HG02588 (cell line): Measurements from ENCODE around the gene SWSAP1.
A peak's percentile ranks its signal among the peaks of the same experiment; 100 is the strongest.
"Not testable (repeated sequence)": the region's sequence is repeated elsewhere in the genome, so short reads cannot be mapped to it uniquely, and the experiment has no call there.

Source experiments
- ATAC-seq: cut with Tn5 transposase; IDR thresholded peaks from one replicate; pipeline ENCODE4 v1.9.1; 2021; ENCODE audit warnings: mild to moderate bottlenecking, moderate library complexity; ENCODE audit not compliant: unreplicated experiment

Gene SWSAP1, protein sequence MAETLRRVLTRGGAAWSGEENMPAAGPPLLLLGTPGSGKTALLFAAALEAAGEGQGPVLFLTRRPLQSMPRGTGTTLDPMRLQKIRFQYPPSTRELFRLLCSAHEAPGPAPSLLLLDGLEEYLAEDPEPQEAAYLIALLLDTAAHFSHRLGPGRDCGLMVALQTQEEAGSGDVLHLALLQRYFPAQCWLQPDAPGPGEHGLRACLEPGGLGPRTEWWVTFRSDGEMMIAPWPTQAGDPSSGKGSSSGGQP

DNA sequence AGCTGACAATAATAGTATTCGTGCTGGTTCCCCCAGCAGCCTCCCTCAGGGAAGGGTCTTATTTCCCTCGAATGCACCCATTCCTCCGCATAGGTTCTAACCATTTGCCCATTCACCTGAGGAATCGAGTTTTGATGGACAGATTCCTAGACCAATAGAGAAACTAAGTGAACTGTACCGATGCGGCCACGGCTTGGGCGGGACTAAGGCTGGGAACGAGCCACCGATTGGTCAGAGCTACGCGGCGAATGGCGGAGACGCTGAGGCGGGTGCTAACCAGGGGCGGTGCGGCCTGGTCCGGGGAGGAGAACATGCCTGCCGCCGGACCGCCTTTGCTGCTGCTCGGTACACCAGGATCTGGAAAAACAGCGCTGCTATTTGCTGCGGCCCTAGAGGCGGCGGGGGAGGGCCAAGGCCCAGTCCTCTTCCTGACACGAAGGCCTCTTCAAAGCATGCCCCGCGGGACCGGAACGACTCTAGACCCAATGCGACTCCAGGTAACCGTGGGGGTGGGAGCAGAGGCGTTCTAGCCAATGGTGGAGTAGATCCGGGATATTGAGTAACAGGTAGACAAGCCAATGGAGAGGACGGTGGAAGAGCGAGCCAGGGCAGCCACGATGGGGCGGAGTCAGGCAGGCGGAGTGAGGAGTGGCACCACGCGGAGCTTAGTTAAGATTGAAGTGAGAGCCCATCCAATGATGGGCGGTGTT lies at the start of gene SWSAP1:
TSS of gene SWSAP1 (plus strand) at position 234 of the 710 bp plus-strand sequence. CDS start at position 249, 15 bp downstream.
- ATAC-seq = peak; percentile 85

DNA sequence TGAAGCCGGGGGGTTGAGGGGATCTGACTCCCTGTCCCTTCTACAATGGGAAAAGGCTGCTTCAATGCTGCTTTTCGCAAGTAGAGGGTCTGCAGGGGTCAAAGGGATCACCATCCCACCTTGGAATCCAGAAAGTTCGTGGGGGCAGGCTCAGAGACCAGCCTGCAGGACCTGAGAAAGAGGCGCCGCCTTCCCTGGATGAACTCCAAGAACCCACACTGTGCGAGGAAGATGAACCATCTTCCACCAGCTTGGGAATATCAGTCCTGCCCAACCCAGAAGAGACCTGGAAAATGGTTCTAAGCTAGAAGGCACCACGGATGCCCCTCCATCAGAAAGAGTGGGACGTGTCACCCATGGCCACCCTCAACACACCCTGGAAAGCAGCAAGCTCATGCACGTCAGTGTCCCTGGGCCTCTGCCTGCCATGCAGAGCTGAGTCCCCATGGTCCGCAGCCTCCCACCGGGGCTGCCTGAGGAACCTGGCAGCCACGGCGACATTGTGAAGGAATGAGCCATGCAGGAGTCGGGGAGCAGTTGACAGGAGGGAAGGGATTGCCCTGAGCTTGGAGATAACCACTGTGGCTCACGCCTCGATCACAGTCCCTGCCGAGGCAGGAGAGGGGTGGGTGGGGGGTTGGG lies 49.6 kb upstream of the SWSAP1 start:
- ATAC-seq = no peak

DNA sequence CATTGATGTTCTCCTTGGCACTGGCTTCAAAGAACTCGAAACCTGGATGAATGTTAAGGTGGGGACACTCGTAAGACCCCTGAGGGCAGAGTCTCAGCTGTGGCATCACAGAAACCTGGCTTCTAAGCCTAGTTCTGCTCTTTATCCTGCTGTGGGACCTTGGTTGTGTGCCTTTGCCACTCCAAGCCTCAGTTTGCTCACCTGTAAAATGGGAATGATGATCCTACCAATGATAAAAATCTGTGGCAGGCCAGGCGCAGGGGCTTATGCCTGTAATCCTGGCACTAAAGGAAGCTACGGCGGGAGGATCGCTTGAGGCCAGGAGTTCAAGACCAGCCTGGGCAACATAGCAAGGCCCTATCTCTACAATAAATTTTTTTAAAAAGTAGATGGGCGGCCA lies 48.9 kb upstream of the SWSAP1 start:
- ATAC-seq = no peak

DNA sequence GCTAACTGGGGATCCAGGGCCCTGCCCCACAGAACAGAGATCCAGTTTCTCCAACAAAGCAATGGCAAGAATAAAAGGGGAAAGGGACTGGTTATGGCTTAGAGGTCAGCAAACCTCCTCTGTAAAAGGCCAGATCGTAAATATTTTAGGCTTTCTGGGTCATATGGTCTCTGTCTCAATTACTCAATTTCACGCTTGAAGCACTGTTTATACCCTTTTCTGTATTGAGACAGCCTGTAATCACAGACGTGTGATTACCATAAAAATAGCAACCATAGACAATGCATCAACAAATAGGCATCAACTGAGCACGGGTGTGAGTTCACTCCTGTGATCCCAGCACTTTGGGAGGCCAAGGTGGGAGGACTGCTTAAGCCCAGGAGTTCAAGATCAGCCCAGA lies 44.3 kb upstream of the SWSAP1 start:
- no peak for ATAC-seq

DNA sequence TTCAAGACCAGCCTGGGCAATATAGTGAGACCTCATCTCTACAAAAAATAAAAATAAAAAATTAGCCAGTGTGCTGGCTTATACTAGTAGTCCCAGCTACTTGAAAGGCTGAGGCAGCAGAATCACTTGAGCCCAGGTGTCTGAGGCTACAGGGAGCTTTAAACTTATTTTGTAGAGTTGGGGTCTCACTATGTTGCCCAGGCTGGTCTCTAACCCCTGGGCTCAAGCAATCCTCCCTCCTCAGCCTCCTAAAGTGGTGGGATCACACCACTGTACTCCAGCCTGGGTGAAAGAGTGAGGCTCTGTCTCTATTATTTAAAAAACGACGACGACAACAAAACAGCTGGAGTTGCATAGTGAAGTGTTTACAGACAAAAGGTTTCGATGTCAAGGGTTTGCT lies 43.0 kb upstream of the SWSAP1 start:
- no peak for ATAC-seq

DNA sequence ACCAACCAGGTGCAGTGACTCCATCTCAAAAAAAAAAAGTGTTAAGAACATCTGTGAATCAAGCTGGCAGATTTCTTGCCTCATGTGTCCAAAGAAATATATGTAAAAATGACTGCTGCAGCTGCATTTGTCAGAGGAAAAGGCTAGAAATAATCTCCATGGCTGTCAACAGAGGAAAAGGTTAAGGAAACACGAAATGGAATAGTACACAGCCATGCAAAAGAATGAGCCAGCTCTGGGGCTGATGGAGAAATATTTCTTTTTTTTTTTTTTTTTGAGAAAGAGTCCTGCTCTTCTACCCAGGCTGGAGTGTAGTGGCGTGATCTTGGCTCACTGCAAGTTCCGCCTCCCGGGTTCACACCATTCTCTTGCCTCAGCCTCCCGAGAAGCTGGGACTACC lies 41.6 kb upstream of the SWSAP1 start:
- ATAC-seq = no peak

DNA sequence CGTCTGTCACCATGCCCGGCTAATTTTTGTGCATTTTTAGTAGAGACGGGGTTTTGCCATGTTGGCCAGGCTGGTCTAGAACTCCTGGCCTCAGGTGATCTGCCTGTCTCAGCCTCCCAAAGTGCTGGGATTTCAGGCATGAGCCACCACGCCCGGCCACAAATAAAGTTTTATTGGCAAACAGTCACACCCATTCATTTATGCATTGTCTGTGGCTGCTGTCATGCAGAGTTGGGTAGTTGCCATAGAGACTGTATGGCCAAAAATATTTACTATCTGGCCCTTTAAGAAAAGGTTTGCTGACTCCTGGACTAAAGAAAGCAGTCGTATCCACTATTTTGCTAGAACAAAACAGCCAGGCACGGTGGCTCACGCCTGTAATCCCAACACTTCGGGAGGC lies 40.6 kb upstream of the SWSAP1 start:
- not testable (repeated sequence) for ATAC-seq

DNA sequence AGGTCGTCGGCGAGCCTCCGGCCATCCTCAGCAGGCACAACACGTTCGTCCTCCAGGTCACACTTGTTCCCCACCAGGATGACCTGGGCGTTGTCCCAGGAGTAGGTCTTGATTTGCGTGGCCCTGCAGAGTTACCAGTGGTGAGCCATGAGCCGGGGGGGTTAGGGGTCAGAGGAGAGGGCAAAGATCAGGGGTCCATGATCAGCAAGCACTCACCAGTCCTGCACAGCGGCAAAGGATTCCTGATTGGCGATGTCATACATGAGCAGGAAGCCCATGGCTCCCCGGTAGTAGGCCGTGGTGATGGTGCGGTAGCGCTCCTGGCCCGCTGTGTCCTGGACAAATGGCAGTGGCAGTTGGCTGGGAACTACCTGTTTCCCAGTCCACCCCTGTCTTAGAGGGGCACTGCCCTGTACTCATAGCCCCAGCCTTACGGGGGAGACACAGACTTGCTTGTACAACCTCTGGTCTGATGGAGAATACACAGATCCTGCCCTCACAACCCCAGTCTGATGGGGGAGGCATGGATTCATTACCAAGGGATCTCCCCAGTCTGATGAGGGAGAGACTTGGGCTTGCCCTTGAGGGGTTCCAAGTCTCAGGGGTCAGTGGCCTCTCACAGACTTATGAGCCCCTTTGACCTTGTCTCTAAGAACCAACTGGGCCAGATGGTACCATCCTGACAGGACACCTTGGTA lies 38.9 kb upstream of the SWSAP1 start:
- no peak for ATAC-seq

DNA sequence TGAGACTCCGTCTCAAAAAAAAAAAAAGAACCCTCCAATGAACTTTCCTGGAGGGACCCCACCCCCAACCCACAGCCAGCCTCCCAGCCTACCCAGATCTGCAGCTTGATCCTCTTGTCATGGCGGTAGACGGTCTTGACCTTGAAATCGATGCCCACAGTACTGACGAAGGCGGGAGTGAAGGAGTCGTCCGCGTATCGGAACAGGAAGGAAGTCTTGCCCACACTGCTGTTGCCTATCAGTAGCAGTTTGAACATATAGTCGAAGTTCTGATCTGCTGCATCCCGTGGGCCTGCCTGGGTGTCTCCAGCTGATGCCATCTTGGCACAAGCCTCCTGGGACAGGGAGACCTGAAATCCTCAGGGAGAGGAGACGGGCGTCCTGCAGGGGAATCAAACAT lies 37.4 kb upstream of the SWSAP1 start:
- no peak for ATAC-seq

DNA sequence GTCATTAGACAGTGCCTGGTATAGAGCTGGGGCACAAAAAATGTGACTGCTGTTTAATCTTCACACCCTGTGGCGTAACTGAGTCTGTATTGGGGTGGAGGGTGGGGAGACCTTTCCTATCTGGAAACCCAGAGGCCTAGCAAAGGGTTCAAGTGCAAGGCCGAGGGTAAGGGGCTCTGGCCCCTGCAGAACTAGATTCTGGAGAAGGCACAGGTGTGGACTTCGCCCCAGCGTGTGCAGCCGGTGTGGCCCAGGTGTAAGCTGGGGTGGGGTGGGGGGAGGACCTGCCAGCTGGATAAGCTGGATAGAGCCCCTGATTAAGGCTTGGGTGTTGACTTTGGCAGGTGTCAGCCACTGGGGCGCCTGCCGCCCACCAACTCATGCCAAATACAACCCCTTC lies 36.3 kb upstream of the SWSAP1 start:
- no peak for ATAC-seq

DNA sequence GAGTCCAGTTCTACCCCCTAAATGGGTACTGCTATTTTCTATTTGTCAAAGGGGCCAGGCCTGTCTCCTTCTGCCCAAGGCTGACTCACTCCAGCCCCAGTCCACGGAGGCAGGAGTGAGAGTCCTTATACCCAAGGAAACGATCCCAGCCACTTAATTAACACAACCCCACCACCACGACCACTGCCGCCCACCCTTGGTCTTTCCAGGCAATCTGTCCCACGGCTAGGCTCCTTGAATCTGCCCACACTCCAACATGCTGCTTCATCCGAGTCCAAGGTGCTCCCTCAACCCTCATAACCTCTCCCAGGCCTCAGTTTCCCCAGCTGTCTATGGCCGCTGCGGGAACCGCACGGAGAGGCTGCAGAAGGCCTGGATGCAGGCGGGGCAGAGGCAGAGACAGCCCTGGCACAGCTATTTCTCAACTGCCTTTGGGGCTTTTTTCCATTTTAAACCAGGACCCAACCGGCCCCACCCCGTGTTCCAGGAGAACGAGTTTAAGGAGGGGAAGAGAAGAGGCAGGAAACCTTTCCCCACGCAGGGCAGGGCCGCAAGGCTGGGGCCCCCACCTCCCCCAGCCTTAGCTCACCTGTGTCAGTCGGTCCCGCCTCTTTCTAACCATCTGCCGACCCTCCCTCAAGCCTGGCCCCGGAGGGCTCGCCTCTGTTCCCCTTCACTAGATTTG lies 35.8 kb upstream of the SWSAP1 start:
- no peak for ATAC-seq

DNA sequence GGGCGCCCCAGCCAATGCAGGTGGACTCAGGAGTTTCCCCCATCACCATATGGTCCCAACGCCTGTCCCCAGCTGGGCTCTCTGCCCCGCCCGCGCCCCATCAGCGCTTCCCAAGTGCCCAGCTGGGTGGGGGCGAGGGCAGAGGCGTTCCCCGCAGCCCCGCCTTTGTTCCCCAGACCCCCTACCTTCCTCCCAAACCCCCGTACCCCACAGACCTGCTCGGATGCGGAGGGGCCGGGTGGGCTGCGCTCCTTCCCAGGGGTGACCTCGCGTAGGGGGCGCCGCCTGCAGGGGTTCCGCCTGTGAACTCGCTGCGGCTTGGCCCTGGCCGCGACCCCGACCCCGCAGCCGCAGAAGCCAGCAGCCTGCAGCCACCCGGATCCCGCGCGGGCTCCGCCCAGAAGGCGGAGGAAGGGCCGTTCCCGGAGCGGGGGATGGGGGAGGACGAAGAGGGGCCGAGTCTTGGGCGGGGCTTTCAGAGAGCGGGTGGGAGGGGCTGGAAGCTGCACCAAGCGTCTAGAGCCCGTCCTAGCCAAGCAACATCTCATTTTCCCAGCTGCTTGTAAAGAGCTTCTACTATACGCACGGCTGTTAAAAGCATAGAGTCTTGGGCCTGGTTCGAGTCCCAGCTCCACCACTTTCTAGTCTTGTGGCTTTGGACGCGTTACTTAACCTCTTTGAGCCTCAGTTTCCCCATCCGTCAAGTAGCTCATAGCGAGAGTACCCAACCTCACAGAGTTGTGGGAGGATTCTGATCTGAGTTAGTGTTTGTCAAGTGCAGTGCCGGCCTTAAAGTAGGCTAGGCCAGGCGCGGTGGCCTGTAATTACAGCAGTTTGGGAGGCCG lies 35.0 kb upstream of the SWSAP1 start, which contains the start of gene RAB3D:
TSS of gene RAB3D (minus strand) at position 404 of the 845 bp plus-strand sequence. CDS start 2,258 bp downstream, outside the sequence.
- ATAC-seq = peak; percentile 82

DNA sequence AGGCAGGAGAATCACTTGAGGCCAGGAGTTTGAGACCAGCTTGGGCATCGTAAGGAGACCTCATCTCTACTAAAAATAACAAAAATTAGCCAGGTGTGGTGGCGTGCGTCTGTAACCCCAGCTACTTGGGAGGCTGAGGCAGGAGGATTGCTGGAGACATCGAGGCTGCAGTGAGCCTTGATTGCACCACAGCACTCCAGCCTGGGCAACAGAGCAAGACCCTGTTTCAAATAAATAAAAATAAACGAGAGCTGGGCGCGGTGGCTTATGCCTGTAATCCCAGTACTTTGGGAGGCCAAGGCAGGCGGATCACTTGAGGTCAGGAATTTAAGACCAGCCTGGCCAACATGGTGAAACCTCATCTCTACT lies 34.4 kb upstream of the SWSAP1 start:
- ATAC-seq = not testable (repeated sequence)

DNA sequence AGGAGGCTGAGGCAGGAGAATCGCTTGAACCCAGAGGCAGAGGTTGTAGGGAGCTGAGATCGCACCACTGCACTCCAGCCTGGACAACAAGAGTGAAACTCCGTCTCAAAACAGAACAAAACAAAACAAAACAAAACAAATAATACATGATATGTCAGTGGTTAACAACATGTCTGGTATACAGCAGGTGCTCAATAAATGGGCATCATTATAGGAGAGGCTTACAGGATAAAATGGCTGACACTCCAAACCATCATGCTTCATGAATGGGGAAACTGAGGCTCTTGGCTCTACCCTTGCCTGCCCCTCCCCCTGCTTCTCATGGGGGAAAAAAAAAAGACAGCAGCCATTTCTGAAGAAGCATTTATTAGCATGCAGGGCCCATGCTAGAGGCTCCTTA lies 32.0 kb upstream of the SWSAP1 start:
- ATAC-seq = no peak

DNA sequence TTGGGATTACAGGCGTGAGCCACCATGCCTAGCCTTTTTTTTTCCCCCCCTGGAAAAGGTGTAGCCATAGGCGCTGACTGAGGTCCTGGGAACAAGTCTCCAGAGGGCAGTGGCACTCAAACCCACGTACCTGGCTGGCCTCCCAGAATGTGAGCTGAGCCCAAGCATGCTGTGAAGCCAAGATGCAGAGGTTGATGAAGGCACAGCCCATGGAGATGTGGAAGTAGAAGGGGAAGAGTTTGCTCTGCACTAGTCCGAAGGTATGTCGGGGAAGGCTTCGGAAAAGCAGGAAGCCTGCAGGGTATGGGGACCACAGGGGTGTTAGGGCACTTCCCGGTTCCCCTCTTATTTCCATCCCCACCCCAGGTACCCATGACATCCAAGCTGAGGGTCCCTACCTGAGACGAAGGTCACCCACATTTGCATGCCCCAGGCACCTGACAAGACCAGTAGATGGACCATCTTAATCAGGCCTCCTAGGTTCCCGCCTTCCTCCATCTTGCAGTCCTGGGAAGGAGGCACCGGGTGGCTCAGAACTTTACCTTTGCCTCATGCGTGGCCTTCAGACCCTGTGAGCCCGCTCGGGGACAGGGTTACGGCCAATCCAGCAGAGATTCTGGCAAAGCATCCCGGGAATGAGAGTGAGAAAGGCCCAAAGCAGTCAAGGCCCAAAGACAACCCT lies 29.2 kb upstream of the SWSAP1 start:
- no peak for ATAC-seq

DNA sequence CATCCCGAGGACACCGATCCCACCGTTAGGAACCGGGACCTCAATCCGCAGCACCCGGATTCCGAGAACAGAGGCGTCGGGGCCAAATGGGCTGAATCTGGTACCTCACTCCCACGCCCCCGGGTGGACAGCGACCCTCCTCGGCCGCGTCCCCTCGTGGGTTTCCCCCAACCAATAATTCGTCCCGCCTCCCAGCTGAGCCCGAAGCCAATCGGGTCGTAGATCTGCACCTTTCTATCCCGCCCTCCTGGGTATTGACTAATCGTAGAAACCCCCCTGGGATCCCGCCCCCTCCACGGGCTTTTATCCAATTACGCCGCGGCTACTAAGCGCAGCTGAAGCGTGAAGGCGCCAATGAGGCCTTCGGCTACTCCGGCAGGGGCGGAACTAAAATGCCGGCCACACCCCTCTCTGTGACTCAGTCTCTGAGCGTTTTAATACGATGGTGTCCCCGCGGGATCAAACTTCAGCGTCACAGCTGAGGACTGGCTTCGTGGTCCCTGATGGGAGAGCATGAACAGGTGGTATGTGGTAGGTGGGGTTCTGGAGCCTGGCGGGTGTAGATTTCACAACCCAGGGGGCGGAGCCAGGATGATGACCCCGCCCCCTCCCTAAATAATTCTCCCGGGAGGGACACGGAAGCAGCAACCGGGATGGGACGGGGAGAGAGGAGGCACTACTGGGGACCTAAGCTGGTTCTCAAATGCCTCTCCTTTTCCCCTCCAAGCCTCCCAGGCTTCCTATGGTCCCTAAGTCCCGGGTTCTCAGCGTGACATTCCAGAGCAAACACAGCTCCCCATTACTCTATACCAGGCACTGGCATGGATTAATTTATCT lies 28.1 kb upstream of the SWSAP1 start, which contains the start of the genes CCDC159 and TMEM205:
TSS of gene CCDC159 (plus strand) at position 416 of the 837 bp plus-strand sequence. CDS start at position 504, 88 bp downstream.
TSS of gene TMEM205 (minus strand) at position 165 of the 837 bp plus-strand sequence. CDS start 649 bp downstream, outside the sequence.
- ATAC-seq = peak; percentile 88

DNA sequence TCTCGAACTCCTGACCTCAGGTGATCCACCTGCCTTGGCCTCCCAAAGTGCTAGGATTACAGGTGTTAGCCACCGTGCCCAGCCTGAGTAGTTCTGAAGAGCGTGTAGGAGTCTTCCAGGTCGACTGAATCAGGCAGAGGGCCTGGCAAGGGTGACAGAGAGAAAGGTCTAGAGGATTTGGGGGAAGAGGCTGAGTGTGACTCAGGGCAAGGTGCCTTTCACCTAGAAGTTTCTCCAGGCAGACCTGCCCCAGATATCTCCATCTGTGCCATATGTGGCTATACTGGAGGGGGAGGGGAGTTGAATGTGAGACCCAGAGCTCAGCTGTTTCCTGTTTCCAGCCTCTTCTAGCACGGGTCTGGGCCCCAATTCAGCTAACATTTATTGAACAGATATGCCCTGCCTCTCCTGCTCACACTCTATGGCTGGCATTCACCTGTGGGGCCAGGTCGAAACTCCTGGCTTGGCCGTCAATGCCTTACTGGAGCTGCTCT lies 26.9 kb upstream of the SWSAP1 start:
- ATAC-seq = no peak

DNA sequence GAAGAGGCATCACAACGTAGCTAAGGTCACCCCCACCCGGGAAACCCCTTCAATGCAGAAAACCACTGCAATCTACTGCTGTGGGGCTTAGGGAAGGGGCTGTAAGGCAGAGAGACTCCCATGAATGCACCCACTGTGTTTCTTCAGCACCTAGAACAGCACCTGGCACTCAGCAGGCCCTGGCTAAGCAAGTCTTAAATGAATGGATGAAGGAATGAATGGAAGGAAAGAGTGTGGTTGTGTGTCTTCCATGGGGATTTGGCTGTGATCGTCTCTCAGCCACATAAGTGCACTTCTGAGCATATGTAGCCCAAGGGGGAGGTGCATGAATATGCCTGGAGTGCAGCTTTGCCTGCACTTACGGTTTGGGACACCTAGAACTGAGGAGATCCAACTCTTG lies 25.3 kb upstream of the SWSAP1 start:
- ATAC-seq = no peak
